ENCODE results near the gene DLX4. TPM values are rescaled to one million over a fixed set of nuclear protein-coding genes. Genes with fewer than 3 reads are reported as not detected.

Gene DLX4
- total and polyA plus RNA-seq, 2 of the 4 experiments (the other 2 are of a cell fraction), result not detected

DNA sequence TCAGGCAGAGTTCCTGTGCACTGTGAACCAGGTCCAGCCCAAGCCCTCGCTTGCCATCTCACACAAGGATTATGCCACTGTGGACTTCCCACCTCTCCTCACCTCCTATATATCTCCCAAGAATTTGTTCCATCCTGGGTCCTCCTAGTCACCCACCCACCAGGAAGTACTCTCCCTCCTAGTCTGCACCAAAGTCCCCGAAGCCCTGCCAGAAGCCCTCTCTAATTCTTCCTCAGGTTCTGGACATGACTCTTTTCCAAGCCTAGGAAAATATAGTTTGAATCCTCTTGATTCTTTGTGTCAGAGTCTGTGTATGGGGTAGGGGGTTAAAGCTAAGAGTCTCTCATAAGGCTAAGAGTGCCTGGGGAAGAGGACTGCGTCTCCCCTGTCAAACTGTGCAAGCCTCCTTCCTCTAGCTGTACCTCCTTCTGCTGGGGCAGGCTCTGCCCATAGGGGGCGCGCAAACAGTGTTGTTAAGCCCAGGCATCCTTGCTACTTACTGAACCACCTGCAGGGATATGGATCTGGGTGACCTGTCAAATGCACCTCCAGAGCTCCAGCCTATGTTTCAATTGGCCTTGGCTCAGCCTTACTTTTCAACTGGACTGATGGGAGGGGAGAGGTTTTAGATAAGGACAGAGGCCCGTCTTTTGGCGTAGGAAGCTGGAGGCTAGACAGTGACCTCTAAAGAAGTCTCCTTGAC lies 16.6 kb upstream of the DLX4 start:
- Histone ChIP-seq H3K79me1 (ENCODE audit: low read depth in 1 of 2, low read length in 2 of 2) (no peaks in the 10 kb centered on the region), H3K9me3 (ENCODE audit: control insufficient read depth, insufficient read depth, low read length) (no peaks in the 10 kb centered on the region), H2BK120ac (ENCODE audit: low read depth, low read length) (no peak overlapping the region), H3K4me1 (ENCODE audit: control insufficient read depth, insufficient read depth, low read length) (no peaks in the 10 kb centered on the region), H3K23ac (ENCODE audit: low read depth, low read length) (no peak overlapping the region), H3K4me2 (ENCODE audit: low read depth, low read length) (no peak overlapping the region), H3K27ac (ENCODE audit: insufficient read depth, low read length) (no peak overlapping the region), H2AK9ac (replicated peaks; ENCODE audit: low read depth, low read length, poor library complexity) (no peak overlapping the region), H3K9me1 (ENCODE audit: insufficient read depth, low read length) (0 out of 2 replicates have a peak, but pooled peaks cover 6% of the 10 kb centered on the region), H2BK20ac (ENCODE audit: low read depth, low read length) (no peak overlapping the region), H2BK15ac (ENCODE audit: low read depth, low read length) (no peak overlapping the region), H3K4ac (ENCODE audit: low read depth, low read length) (no peak overlapping the region), H4K8ac (ENCODE audit: low read depth in 2 of 2, low read length in 2 of 2) (no peak overlapping the region), H3K27me3 (ENCODE audit: control insufficient read depth, insufficient read depth, low read length) (peaks cover 79% of the 10 kb centered on the region), H4K5ac (ENCODE audit: low read depth, low read length) (no peak overlapping the region), H3K18ac (ENCODE audit: low read depth, low read length) (no peak overlapping the region), H3K4me3 (ENCODE audit: insufficient read depth, low read depth, low read length) (no peak overlapping the region), H3K56ac (ENCODE audit: extremely low read depth, insufficient read depth, low read length) (no peak overlapping the region), H3K9ac (ENCODE audit: low read depth, low read length) (no peak overlapping the region), H4K20me1 (ENCODE audit: insufficient read depth, low read length) (peaks cover 4% of the 10 kb centered on the region), H4K91ac (ENCODE audit: insufficient read depth, low read depth, low read length) (no peak overlapping the region), H3K14ac (replicated peaks; ENCODE audit: low read depth, low read length) (no peak overlapping the region), H3K36me3 (ENCODE audit: control insufficient read depth, insufficient read depth, low read length) (no peaks in the 10 kb centered on the region), H2AK5ac (ENCODE audit: low read depth, low read length) (no peak overlapping the region), H2AFZ (replicated peaks; ENCODE audit: low read length, poor library complexity) (peak overlapping the region; percentile 33), H2BK5ac (ENCODE audit: low read depth, low read length, poor library complexity, severe bottlenecking) (no peak overlapping the region)
- TF ChIP-seq RFX5 (IDR thresholded peaks at IDR 0.05; ENCODE audit: low read depth, low read length), result no peak
- TF ChIP-seq SMC3 (IDR thresholded peaks at IDR 0.05; ENCODE audit: low read depth, low read length), result peak; percentile 39
- TF ChIP-seq MAFK (IDR thresholded peaks at IDR 0.05; ENCODE audit: low read depth, low read length), result no peak
- TF ChIP-seq CTCF (conservative IDR thresholded peaks at IDR 0.05; ENCODE audit: low read depth, low read length), result peak; percentile 68
- TF ChIP-seq RCOR1 (IDR thresholded peaks at IDR 0.05; ENCODE audit: insufficient replicate concordance, low read length), result no peak
- TF ChIP-seq RAD21 (IDR thresholded peaks at IDR 0.05; ENCODE audit: low read length), result peak; percentile 56
- DNase-seq (peak; percentile 40), ATAC-seq (ENCODE audit: low read depth) (peak; percentile 85)
- intact Hi-C loops (cut with micrococcal nuclease), result loop anchor here (5.0 kb wide), 1 partner anchor 45 kb away; the partner anchor contains the start of gene DLX3
- BruUV-seq (replicated peaks), result no TSS peak
- ChIA-PET CTCF (interaction anchor here (0.6 to 2.1 kb wide), 10 partner anchors 10 to 64 kb away, joined by 3 to 8 read pairs (median 3); no protein-coding TSS in a partner anchor), POLR2A (ENCODE audit: unreplicated experiment) (no interaction called here)
- dilution Hi-C loops (cut with HindIII; ENCODE audit: low sequenced_read_pairs, unreplicated experiment), result no loop called here
- in situ Hi-C loops (cut with MboI; ENCODE audit: low sequenced_read_pairs), result no loop called here
- WGBS, 2 experiments (ENCODE audit: extremely low coverage in 2 of 2, insufficient read length in 1 of 2), result 40% methylated on average over 1 of the region's 7 CpGs; no CpG with 5 or more reads in 1 of the 2 experiments

All from IMR-90 (cell line).